ENCODE results near the gene ZDHHC14.

The ZDHHC14 gene

DNA sequence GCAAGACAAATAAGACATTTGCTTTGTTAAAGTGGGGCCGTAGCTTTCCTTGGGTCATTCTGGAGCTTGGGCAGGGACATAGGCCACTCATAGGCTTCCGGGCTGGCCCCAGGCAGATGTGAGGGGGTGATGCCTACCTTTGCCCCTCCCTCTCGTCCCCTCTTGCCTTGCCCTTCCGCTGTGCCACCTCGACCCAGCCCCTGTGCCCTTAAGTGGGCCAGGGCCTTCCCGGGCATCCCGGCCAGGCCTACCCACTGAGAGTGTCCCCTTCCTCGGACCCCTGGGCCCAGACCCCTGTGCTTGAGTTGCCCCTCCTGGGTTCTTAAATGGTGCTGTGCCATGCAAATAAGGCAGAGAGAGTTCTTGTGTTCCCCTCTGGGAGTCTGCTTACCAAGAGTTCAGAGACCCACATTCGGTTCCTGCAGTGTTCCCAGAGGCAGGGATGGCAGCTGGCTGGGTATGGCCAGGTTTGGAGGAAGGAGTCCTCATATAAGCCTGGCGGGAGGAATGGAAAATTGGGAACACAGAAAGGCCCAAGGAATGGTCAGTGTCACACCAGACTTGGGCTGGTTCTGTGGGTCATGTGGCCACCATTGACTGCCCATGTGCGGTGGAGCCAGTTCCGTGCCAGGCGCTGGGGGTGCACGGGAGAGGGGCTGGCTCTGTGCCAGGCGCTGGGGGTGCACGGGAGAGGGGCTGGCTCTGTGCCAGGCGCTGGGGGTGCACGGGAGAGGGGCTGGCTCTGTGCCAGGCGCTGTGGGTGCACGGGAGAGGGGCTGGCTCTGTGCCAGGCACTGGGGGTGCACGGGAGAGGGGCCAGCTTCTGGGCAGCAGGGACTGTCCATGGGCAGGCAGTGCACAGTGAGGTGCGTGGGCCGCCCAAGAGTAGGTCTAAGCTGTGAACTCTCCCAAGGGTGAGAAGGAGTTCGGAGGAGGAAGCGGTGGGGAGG lies 268.6 kb downstream of the ZDHHC14 start:
- H3F3A ChIP-seq (ENCODE audit: insufficient read depth, low read length), result no peaks in the 10 kb centered on the region
- H3K9me3 ChIP-seq (replicated peaks; ENCODE audit: insufficient read depth, low read length), result no peaks in the 10 kb centered on the region
- TF ChIP-seq, protein P1, sequence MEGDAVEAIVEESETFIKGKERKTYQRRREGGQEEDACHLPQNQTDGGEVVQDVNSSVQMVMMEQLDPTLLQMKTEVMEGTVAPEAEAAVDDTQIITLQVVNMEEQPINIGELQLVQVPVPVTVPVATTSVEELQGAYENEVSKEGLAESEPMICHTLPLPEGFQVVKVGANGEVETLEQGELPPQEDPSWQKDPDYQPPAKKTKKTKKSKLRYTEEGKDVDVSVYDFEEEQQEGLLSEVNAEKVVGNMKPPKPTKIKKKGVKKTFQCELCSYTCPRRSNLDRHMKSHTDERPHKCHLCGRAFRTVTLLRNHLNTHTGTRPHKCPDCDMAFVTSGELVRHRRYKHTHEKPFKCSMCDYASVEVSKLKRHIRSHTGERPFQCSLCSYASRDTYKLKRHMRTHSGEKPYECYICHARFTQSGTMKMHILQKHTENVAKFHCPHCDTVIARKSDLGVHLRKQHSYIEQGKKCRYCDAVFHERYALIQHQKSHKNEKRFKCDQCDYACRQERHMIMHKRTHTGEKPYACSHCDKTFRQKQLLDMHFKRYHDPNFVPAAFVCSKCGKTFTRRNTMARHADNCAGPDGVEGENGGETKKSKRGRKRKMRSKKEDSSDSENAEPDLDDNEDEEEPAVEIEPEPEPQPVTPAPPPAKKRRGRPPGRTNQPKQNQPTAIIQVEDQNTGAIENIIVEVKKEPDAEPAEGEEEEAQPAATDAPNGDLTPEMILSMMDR (IDR thresholded peaks at IDR 0.05; ENCODE audit: low read length), result no peak
- no peak for TF ChIP-seq EZH2phosphoT487 (IDR thresholded peaks at IDR 0.05; ENCODE audit: low read length)
- TF ChIP-seq EZH2 (optimal IDR thresholded peaks at IDR 0.05; ENCODE audit: low read depth, low read length), result no peak
- no peaks in the 10 kb centered on the region for H4K20me1 ChIP-seq (ENCODE audit: insufficient read depth, low read length)
- no peaks in the 10 kb centered on the region for H3K27me3 ChIP-seq (replicated peaks; ENCODE audit: insufficient read depth, low read length)
- no peak overlapping the region for H3K4me2 ChIP-seq (ENCODE audit: low read depth, low read length)
- no peak overlapping the region for H3K27ac ChIP-seq (ENCODE audit: low read length)
- H3K9ac ChIP-seq (ENCODE audit: low read length), result no peak overlapping the region
- H3K4me3 ChIP-seq (ENCODE audit: low read length), result no peak overlapping the region
- no peak overlapping the region for H2AFZ ChIP-seq (ENCODE audit: low read length)
- H3K79me2 ChIP-seq (ENCODE audit: low read length), result no peaks in the 10 kb centered on the region
- no peaks in the 10 kb centered on the region for H3K36me3 ChIP-seq (replicated peaks; ENCODE audit: insufficient read depth, low read length)
- no peak for DNase-seq
- H3K4me1 ChIP-seq (ENCODE audit: low read length), result no peaks in the 10 kb centered on the region
- H3K9me2 ChIP-seq (replicated peaks; ENCODE audit: insufficient read depth, low read length), result no peaks in the 10 kb centered on the region

DNA sequence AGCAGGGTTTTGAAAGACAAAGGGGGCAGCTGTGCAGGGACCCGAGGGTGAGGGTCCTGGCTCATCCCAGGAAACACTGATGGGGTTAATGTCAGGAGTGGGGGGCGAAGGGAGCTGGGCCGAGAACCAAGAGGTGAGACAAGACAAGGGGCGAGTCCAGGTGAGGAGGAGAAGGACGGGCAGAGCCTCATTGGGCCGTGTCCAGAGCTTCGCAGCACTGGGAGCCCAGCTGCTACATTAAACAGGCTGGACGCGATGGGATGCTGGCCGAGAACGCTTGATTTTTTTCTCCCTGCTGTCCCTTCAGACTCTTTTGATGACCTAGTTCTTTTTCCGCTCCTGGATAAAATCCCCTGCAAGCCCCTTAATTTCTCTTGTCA lies 269.3 kb downstream of the ZDHHC14 start:
- no peaks in the 10 kb centered on the region for H3K79me2 ChIP-seq (ENCODE audit: low read length)
- H3K36me3 ChIP-seq (replicated peaks; ENCODE audit: insufficient read depth, low read length), result no peaks in the 10 kb centered on the region
- no peak overlapping the region for H2AFZ ChIP-seq (ENCODE audit: low read length)
- H3K9ac ChIP-seq (ENCODE audit: low read length), result no peak overlapping the region
- H4K20me1 ChIP-seq (ENCODE audit: insufficient read depth, low read length), result no peaks in the 10 kb centered on the region
- H3K4me2 ChIP-seq (ENCODE audit: low read depth, low read length), result no peak overlapping the region
- H3K4me1 ChIP-seq (ENCODE audit: low read length), result no peaks in the 10 kb centered on the region
- H3K9me3 ChIP-seq (replicated peaks; ENCODE audit: insufficient read depth, low read length), result no peaks in the 10 kb centered on the region
- TF ChIP-seq, protein P1 (IDR thresholded peaks at IDR 0.05; ENCODE audit: low read length), result no peak
- TF ChIP-seq EZH2phosphoT487 (IDR thresholded peaks at IDR 0.05; ENCODE audit: low read length) (no peak), EZH2 (optimal IDR thresholded peaks at IDR 0.05; ENCODE audit: low read depth, low read length) (no peak)
- H3K27ac ChIP-seq (ENCODE audit: low read length), result no peak overlapping the region
- no peak overlapping the region for H3K4me3 ChIP-seq (ENCODE audit: low read length)
- H3K9me2 ChIP-seq (replicated peaks; ENCODE audit: insufficient read depth, low read length), result no peaks in the 10 kb centered on the region
- H3K27me3 ChIP-seq (replicated peaks; ENCODE audit: insufficient read depth, low read length), result no peaks in the 10 kb centered on the region
- DNase-seq, result no peak
- no peaks in the 10 kb centered on the region for H3F3A ChIP-seq (ENCODE audit: insufficient read depth, low read length)

DNA sequence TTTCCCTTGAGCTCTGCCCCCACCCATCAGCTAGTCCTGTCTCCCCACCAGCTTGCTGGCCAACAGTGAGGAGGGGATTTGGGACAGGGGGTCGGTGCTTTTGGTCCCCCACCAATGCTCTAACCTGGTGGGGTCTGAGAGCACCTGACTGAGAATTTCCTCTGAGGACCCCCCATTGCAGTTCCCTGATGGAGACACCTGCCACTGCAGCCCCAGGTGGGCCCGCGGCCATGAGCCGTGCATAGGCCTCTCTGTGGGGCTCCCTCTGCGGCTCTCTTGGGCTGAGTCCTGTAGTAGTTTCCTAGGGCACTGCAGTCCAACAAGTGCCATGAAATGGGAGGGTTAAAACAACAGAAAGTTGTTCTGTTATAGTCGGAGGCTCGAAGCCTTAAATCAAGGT lies 269.8 kb downstream of the ZDHHC14 start:
- no peaks in the 10 kb centered on the region for H4K20me1 ChIP-seq (ENCODE audit: insufficient read depth, low read length)
- no peak overlapping the region for H3K4me3 ChIP-seq (ENCODE audit: low read length)
- no peaks in the 10 kb centered on the region for H3K36me3 ChIP-seq (replicated peaks; ENCODE audit: insufficient read depth, low read length)
- no peak overlapping the region for H3K27ac ChIP-seq (ENCODE audit: low read length)
- DNase-seq, result no peak
- TF ChIP-seq, protein P1 (IDR thresholded peaks at IDR 0.05; ENCODE audit: low read length), result no peak
- TF ChIP-seq EZH2 (optimal IDR thresholded peaks at IDR 0.05; ENCODE audit: low read depth, low read length), result no peak
- no peak for TF ChIP-seq EZH2phosphoT487 (IDR thresholded peaks at IDR 0.05; ENCODE audit: low read length)
- no peaks in the 10 kb centered on the region for H3K79me2 ChIP-seq (ENCODE audit: low read length)
- no peaks in the 10 kb centered on the region for H3F3A ChIP-seq (ENCODE audit: insufficient read depth, low read length)
- H3K4me2 ChIP-seq (ENCODE audit: low read depth, low read length), result no peak overlapping the region
- H3K9me2 ChIP-seq (replicated peaks; ENCODE audit: insufficient read depth, low read length), result no peaks in the 10 kb centered on the region
- H2AFZ ChIP-seq (ENCODE audit: low read length), result no peak overlapping the region
- H3K27me3 ChIP-seq (replicated peaks; ENCODE audit: insufficient read depth, low read length), result no peaks in the 10 kb centered on the region
- H3K9me3 ChIP-seq (replicated peaks; ENCODE audit: insufficient read depth, low read length), result no peaks in the 10 kb centered on the region
- no peaks in the 10 kb centered on the region for H3K4me1 ChIP-seq (ENCODE audit: low read length)
- no peak overlapping the region for H3K9ac ChIP-seq (ENCODE audit: low read length)
